NCI-H1048 (cell line): Measurements from ENCODE around the gene KLRF1.

Source experiments
- DNase-seq: peaks from one replicate; lab custom pipeline; 2025; lab: John Stamatoyannopoulos, UW

The KLRF1 gene

GRCh38 chr12:9827209-9827888 is at the start of gene KLRF1:
Gene KLRF1 (plus strand): TSS chr12:9827481. CDS start chr12:9827545, 64 bp downstream.
- no peak for DNase-seq

- DNase-seq, result no peak
Measured at GRCh38 chr12:9779209-9779608, 48.1 kb upstream of the KLRF1 start.

GRCh38 chr12:9781360-9781759 is 45.9 kb upstream of the KLRF1 start:
- no peak for DNase-seq

GRCh38 chr12:9782547-9783382 is 44.5 kb upstream of the KLRF1 start:
- no peak for DNase-seq

- DNase-seq, result no peak
Measured at GRCh38 chr12:9784326-9784725, 43.0 kb upstream of the KLRF1 start.

- no peak for DNase-seq
Measured at GRCh38 chr12:9784816-9785215, 42.5 kb upstream of the KLRF1 start.

- no peak for DNase-seq
Measured at GRCh38 chr12:9786726-9787717, 40.3 kb upstream of the KLRF1 start.

GRCh38 chr12:9792185-9792900 is 34.9 kb upstream of the KLRF1 start:
- DNase-seq, result no peak

GRCh38 chr12:9792961-9793617 is 34.2 kb upstream of the KLRF1 start:
- DNase-seq, result no peak

GRCh38 chr12:9793779-9794395 is 33.4 kb upstream of the KLRF1 start:
- no peak for DNase-seq

GRCh38 chr12:9794484-9795093 is 32.7 kb upstream of the KLRF1 start:
- no peak for DNase-seq

GRCh38 chr12:9795945-9796344 is 31.3 kb upstream of the KLRF1 start:
- no peak for DNase-seq

- DNase-seq, result no peak
Measured at GRCh38 chr12:9796346-9796745, 30.9 kb upstream of the KLRF1 start.

- DNase-seq, result no peak
Measured at GRCh38 chr12:9796971-9797370, 30.3 kb upstream of the KLRF1 start.

- DNase-seq, result no peak
Measured at GRCh38 chr12:9797722-9798619, 29.3 kb upstream of the KLRF1 start.

- DNase-seq, result no peak
Measured at GRCh38 chr12:9799961-9800360, 27.3 kb upstream of the KLRF1 start.

GRCh38 chr12:9805883-9806282 is 21.4 kb upstream of the KLRF1 start:
- no peak for DNase-seq

- no peak for DNase-seq
Measured at GRCh38 chr12:9806714-9807113, 20.6 kb upstream of the KLRF1 start.

GRCh38 chr12:9808504-9808903 is 18.8 kb upstream of the KLRF1 start:
- DNase-seq, result no peak
